HG02938 (cell line): ENCODE results near the gene INCENP.

Experiments used
- ATAC-seq: cut with Tn5 transposase; IDR thresholded peaks from one replicate; pipeline ENCODE4 v1.9.1; 2021; ENCODE audit warnings: mild to moderate bottlenecking, moderate library complexity; ENCODE audit not compliant: unreplicated experiment

The INCENP gene

DNA sequence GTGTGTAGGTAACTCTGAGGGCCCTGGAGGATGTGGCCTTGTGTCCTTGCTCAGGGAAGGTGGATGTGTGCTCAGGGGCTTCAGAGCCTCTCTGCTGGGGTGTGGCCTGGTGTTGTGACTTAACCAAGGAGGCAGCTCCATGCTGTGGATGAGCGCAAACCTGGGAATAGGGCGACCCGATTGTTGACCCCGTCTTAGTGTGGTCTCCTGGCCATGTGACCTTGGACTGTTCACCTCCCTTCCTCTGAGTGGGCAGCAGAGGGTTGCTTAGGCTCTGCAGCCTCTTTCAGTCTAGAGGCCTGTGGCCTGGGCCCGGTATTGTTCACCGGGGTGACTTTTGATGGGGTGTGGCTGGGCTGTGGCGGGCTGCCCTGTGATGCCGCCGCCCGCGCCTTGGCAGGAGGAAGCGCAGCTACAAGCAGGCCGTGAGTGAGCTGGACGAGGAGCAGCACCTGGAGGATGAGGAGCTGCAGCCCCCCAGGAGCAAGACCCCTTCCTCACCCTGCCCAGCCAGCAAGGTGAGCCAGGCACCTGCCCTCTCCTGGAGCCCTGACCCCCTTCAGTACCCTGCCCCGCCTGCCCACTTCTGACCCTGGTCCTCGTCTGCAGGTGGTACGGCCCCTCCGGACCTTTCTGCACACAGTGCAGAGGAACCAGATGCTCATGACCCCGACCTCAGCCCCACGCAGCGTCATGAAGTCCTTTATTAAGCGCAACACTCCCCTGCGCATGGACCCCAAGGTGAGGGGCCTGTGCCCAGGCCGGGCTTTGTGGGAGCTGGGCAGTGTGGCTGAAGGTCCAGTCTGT lies 16.7 kb downstream of the INCENP start:
- ATAC-seq: no peak

DNA sequence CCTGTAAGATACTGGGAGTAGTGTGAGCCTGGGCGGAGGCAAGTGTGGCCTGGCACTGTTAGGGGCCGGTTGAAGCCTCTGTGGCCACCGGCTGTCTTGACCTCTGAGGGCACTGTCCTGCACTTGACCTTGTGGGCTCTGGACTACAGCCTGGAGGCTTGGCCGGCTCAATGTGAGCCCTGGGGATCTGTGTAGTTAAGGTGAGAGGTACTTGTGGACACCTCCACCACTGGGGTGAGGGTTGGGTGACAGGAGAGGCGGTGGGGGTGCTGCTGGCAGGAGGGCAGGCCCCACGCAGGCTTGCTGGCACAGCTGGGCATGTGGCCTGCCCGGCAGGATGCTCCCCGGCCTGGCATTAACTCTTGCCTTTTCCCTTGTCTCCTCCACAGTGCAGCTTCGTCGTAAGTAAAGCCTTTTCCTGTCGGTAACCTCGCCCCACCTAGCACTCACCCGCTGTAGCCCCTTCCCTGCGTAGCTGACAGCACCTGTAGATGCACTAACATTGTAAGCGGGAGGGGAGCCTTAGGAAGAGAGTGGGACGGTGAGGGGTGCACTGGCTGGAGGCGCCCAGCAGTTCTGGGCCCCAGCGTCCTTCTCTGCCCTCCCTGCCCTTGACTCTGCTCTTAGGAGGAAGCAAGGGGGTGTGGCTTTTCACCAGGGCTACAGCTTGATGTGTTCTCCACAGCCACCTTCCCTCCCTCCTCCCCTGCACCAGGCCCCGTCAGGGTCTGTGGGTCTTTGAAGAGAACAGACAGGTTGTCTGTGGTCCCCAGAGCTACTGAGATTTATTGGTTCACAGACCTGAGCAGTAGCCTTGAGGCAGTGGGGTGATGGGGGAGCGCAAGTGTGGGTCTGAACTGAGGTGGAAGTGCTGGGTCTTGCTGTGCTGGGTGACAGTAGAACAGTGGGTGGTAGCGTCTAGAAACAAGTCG lies 17.6 kb downstream of the INCENP start:
- ATAC-seq: no peak

DNA sequence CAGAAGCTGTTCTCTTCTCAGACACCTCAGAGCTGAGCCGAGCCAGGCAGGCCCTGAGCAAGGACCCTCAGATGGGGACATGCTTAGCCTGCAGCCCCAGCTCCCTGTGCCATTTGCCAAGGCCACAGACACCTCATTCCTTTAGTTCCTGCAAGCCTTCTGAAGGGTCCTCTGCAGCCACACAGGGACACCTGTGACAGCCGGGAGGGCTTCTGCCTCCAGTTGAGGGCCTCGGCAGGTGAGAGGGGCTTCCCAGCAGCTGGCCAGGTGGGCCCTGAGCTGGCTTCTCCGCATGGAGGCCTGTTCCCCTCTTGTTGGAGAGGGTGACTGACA lies 18.2 kb downstream of the INCENP start:
- ATAC-seq: no peak

DNA sequence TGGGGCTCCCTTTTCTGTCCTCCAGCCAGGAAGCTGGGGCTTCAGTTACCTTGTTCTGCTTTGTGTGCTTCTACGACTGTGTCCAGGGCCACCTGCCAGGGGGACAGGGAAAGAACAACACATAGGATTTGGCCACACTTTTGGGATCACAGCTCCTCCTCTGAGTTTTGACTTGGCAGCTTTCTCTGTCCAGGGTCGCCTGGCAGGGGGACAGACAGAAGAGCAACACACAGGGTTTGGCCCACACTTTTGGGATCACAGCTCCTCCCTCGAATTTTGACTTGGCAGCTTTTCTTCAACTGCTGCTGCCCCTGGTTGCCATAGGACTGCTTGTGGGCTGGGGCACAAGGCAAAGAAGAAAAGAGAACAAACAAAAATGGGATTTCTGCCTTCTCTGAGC lies 19.1 kb downstream of the INCENP start:
- ATAC-seq: no peak

DNA sequence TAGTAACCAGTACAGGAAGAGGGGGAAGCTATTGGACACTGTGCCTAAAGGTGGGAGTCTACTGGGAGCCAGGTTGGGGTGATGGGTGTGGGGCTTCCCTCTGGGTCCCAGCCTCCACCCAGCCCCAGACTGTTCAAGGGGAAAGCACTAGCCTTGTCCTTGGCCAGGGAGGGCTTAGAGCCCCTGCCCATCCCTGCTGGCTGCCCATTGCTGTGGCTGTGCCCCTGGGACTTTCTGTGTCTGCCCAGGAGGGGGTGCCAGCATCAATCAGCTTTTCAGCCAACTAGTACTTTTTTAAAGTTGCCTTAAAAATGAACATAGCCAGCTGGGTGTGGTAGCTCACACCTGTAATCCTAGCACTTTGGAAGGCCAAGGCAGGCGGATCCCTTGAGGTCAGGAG lies 19.9 kb downstream of the INCENP start:
- no peak for ATAC-seq

DNA sequence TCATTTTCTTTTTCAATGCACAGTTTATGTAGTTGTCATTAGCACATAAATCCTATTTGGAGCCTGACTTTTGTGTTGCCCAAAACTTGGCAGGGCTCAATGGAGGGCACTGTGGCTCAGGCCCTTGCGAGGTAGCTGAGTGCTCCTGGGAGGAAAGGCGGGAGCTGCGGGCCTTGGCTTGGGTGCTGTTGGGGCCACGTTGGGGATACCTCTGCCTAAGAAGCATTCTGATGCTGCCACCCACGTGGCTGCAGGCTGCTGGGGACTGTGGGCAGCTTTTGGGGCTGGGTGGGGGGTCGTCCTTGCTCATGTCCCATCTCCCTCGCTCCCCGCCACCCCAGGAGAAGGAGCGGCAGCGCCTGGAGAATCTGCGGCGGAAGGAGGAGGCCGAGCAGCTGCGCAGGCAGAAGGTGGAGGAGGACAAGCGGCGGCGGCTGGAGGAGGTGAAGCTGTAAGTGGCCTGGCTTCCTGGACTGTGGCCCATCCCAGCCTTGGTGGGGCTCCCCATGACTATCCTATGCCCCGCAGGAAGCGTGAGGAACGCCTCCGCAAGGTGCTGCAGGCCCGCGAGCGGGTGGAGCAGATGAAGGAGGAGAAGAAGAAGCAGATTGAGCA lies 20.9 kb downstream of the INCENP start:
- ATAC-seq: no peak

DNA sequence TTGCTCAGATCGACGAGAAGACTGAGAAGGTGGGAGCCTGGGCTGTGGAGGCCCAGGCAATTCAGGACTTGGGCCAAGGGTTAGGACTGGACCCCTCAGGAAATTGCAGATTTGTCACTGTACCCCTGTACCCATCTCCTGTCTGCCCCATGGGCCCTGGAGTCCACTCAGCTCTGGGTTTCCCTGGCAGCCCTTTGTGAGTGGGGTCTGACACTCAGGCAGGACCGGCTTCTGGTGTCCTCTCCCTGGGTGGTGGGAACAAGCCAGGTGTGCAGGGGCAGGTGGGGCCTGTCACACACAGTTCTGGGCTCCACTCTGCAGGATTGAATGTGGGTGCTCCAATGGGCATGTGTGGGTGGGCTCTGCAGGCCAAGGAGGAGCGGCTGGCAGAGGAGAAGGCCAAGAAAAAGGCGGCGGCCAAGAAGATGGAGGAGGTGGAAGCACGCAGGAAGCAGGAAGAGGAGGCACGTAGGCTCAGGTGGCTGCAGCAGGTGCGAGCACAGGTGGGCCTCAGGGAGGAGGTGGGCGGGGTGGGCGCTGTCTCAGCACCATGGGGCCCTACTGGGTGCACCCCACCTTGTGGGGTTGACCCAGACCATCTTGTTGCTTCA lies 21.6 kb downstream of the INCENP start:
- ATAC-seq: no peak

DNA sequence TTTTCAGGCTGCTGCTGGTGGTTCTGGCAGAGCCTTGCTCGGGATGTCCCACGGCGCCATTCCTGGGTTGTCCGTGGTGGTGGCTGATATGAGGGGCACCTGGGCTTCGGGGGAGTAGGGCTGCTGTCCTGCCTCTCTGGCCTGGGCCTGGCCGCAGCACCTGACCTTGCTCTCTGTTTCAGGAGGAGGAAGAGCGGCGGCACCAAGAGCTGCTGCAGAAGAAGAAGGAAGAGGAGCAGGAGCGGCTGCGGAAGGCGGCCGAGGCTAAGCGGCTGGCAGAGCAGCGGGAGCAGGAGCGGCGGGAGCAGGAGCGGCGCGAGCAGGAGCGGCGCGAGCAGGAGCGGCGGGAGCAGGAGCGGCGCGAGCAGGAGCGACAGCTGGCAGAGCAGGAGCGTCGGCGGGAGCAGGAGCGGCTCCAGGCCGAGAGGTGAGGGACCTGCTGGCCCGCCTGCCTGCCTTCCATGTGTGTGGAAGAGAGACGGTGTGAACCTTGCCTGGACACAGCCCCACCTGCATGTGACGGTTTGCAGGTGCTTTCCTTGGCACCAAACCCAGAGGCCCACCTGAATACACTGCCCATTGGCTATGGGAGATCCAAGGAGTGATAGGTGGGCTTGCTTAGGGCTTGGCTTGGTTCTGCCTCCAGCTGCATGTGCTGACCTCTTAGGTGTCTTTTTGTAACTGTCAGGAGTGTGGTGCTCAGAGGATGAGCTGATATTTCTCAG lies 22.8 kb downstream of the INCENP start:
- ATAC-seq: no peak

DNA sequence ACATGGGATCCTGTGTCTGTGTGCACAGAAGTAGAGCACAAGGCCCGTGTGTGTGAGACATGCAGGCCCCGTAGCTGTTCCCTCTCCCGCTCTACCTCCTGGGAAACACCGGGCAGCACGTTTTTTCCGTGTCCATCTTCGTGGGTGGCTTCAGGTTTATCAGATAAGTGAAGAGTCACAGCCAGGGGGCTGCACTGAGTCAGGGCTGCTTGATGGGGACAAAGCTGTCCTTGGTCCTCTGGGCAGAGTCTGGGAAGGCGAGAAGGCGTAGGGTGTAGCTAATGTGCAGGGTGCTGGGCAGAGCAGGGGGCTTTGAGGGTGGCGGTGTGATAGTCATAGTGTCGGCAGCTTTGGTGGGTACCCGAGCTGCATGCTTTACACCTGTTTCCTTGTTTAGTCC lies 23.7 kb downstream of the INCENP start:
- ATAC-seq: no peak

DNA sequence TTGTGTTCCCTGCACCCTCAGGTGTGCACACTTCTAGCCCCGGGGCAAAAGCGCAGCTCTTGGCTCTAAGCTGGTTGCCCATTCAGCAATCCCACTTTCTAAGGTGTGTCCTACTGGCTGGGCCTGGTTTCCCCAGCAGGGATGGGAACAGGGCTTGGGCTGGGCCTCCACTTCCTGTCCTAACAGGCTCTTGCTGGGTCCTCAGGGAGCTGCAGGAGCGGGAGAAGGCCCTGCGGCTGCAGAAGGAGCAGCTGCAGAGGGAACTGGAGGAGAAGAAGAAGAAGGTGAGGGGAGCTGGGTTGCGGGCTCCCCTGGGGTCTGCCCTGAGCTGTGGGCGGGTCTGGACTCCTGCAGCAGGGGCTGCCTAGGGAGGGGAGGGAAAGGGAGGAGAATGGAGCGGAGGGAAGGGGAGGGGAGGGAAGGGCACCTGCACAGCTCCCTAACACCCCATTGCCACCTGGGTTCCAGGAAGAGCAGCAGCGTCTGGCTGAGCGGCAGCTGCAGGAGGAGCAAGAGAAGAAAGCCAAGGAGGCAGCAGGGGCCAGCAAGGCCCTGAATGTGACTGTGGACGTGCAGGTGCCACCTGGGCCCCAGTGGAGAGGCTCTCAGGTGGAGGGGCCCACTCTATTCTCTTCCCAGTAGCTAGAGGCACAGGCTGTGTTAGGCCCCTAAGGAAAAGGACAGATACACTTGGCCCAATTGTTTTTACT lies 24.6 kb downstream of the INCENP start:
- no peak for ATAC-seq

DNA sequence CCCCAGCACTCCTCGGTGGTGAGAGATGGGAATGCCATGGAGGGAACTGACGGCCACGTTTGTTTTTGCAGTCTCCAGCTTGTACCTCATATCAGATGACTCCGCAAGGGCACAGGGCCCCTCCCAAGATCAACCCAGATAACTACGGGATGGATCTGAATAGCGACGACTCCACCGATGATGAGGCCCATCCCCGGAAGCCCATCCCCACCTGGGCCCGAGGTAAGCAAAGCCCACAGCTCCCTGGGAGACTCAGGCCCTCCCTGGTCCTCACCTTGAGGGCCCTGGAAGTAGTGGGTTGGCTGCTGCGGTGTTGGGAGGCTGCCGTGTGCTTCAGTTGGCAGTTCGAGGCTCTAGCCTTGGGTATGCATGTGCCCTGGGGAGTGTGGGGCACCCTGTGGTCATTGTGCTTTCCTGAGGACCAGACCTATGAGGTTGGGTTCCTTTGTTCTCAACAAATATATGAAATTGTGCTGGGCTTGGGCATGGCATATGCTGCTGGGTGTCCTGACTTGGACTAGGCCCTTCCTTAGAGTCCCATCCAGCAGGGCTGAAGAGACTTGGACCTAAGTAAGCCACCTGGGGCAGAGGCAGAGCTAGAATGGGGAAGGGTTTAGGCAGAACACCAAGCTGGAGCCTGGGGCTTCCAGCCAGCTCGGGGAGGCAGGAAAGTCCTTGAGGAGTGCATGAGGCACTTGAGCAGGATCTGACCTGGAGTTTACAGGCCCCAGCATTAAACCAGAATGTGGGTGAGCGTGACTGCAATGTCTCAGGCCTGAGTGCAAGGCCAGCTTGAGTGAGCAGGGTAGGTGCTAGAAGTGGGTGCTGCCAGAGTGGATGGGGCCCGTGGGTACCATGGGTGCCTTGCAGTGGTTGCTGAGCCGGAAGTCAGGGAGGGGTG lies 26.4 kb downstream of the INCENP start:
- ATAC-seq: no peak

DNA sequence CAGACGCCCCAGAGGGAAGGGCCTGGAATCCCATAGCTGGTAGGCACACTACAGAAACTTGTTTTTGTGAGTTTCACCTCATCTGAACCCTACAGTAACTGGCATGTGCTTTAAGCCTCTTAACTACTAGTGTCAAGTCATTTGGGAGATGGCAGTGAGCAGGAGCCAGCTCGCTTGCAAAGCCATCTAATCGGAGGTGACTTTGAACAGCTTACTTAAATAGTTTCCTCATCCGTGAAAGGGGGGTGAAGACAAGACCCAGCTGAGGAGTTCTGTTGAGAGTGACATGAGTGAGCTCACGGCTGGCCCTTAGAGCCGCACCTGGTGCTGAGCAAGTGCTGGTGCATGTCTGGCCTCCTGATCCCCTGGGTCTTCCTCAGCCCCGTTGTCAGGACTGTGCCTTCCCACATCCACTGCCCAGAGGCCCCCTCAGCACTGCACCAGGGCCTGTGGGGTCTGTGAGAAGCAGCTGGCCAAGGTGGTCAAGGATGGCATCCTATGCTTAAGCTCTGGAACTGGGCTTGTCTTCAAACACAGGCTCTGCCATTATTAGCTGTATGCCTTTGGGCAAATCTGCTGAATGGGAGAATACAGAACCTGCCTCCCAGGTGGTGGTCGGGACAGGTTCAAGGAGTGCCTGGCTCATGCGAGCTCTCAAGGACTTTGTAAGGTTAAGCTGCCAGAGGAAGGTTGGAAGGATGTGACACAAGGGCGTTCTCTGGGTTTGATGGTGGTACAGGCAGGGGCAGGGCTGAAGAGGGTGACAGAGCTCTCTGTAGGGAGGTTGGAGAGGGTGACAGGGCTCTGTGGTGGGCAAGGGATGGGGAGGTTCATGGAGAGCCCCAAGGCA lies 27.3 kb downstream of the INCENP start:
- ATAC-seq: no peak

DNA sequence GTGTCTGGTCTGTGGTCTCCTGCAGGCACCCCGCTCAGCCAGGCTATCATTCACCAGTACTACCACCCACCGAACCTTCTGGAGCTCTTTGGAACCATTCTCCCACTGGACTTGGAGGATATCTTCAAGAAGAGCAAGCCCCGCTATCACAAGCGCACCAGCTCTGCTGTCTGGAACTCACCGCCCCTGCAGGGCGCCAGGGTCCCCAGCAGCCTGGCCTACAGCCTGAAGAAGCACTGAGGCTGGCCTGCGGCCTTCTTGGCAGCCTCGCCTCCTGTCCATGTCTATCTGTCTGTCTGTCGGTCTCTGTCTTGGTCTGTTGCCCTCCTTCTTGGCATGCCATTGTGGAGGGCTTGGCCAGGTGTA lies 27.9 kb downstream of the INCENP start:
- ATAC-seq: no peak

DNA sequence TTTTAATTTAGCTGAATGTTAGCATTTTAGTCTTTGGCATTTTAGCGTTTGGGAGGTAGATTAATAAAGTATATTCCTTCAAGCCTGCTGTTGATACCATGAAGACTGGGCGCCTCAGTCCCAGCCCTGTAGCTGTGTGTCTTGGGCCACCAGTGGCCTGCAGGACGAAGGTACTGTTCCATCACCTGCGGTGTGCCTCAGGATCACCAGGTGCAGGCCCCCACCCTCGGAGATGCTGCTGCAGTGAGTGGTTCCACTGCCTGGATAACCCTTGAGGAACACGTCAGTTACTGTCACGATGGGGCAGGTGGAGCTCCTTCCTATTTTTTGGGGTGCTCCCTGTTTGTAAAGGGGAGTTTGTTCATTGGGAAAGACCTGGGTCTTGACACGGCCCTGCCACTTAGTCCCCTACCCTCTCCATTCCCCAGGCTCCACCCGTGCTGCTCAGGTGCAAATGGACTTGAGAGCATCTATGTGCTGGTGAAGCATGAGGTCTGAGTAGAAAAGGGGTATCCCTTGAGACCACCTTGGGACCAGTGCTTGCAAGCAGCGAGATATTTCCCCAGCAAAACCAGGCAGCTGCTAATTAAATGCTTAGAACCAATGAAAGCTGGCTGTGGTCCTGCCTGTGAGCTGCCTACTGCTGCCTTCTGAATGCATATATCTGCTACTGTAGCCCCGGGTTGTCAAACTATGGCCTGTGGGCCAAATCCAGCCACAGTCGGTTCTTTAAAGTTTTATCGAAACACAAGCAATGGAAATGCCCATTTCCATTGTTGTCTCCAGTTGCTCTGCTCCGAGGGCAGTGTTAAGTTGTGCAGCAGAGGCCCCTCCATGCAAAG lies 28.7 kb downstream of the INCENP start:
- ATAC-seq: no peak

DNA sequence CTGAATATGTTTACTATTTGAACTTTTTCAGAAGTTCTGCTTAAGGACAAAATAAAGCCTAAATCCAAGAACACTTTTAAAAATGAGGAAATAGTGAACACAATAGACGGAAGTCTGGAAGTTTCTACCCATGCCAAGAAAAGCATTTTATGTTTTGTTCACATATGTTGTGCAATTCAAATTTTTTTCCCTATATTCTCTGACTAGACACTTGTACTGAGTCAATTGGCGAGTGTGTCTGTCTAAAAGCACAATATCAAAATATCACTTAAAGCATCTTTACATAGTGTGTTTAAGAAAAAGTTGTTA lies 29.2 kb downstream of the INCENP start:
- no peak for ATAC-seq

DNA sequence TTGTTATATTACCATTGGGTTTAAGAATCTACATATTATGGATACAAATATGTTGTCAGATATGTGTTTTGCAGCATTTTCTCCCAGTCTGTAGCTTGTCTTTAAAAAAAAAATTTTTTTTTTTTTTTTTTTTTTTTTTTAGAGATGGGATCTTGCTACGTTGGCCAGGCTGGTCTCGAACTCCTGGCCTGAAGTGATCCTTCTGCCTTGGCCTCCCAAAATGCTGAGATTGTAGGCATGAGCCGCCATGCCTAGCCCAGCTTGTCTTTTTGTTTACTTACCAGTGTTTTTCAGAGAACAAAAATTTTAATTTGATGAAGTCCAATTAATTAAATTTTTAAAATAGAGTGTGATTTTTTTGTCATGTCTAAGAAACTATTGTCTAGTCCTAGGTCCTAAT lies 29.8 kb downstream of the INCENP start:
- ATAC-seq: no peak

DNA sequence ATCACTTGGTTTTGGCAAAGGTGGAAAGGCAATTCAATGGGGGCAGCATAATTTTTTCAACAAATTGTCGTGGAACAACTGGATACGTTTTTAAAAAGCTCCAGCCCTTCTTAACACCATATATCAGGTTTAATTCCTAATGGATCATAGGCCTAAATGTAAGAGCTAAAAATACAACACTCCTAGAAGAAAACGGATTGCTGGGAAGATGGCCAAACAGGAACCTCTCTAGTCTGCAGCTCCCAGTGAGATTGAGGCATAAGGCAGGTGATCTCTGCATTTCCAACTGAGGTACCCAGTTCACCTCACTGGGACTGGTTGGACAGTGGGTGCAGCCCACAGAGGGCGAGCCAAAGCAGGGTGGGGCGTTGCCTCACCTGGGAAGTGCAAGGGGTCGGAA lies 33.8 kb downstream of the INCENP start:
- no peak for ATAC-seq

DNA sequence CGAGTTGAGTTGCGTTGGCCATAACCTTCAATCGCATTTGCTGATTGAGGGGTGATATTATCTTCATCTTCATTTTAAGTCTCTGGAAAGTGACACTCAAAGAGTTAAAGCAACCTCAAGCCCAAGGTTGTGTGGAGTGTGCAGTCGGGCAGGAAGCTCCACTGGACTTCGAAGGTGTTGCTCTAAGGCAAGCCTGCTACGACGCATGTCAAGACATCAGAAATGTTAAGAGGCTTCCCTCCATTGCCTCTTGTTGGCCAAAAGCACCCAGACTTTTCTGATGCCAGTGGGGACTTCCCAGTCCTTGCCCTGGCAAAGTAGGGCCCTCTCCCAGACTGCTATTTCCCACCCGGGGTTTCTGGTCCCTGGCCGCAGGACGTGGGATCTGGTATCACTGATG lies 42.6 kb downstream of the INCENP start:
- ATAC-seq: no peak
